ENCODE data around the gene ZNHIT6. TPM values are rescaled to one million over a fixed set of nuclear protein-coding genes. Genes with fewer than 3 reads are reported as not detected.
A peak's percentile ranks its signal among the peaks of the same experiment; 100 is the strongest.
"Not testable (repeated sequence)": the region's sequence is repeated elsewhere in the genome, so short reads cannot be mapped to it uniquely, and the experiment has no call there.

Gene ZNHIT6
- polyA plus RNA-seq, 1 donor = 23.2 TPM

DNA sequence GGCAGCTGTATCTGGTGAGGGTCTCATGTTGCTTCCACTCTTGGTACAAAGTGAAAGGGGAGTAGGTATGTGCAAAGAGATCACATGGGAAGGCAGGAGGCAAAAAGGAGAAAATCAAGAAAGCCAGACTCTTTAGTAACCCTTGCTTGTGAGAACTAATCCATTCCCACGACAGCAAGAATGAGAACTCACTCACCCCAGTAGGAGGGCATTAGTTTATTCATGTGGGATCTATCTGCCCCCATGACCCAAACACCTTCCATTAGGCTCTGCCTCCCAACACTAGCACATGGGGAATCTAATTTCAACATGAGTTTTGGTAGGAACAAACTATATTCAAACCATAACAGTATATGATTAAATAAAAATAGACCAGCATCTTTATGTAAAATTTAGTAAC lies 57.6 kb downstream of the ZNHIT6 start:
- H3K4me3 ChIP-seq (ENCODE audit: low read length) = no peak overlapping the region
- no peak overlapping the region for H3K27ac ChIP-seq (ENCODE audit: low read length)
- H3K36me3 ChIP-seq (ENCODE audit: control insufficient read depth, insufficient read depth, low read length) = peaks cover 9% of the 10 kb centered on the region
- H3K9me3 ChIP-seq (ENCODE audit: control insufficient read depth, low read depth, low read length) = peaks cover 3% of the 10 kb centered on the region
- no CpG with 5 or more reads among the region's 1 CpG for WGBS (ENCODE audit: insufficient coverage, low lambda C conversion rate)
- no peaks in the 10 kb centered on the region for H3K4me1 ChIP-seq (ENCODE audit: control insufficient read depth, insufficient read depth, low read length)
- H3K27me3 ChIP-seq (ENCODE audit: control insufficient read depth, insufficient read depth, low read length) = no peaks in the 10 kb centered on the region
- DNase-seq = no peak

DNA sequence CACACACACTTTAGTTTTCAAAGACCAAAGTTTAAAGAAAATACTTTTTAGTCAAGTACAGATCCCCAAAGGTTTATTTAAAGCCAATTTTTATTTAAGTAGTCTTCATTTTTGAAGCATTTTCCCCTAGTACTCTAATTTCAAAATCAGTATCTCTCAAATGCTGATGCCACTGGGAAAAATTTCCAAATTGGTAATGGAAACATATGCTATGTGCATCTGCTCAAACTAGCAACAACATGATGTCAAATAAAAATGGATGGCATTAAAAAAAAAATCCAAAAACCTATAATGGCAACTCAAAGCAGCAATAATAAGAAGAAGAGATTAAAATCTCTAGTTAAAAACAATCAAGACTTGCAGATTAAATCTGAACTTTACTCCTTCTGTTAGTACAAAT lies 58.6 kb downstream of the ZNHIT6 start:
- no peaks in the 10 kb centered on the region for H3K27me3 ChIP-seq (ENCODE audit: control insufficient read depth, insufficient read depth, low read length)
- H3K4me3 ChIP-seq (ENCODE audit: low read length) = no peak overlapping the region
- peaks cover 9% of the 10 kb centered on the region for H3K36me3 ChIP-seq (ENCODE audit: control insufficient read depth, insufficient read depth, low read length)
- no peaks in the 10 kb centered on the region for H3K4me1 ChIP-seq (ENCODE audit: control insufficient read depth, insufficient read depth, low read length)
- H3K27ac ChIP-seq (ENCODE audit: low read length) = no peak overlapping the region
- no peak for DNase-seq
- H3K9me3 ChIP-seq (ENCODE audit: control insufficient read depth, low read depth, low read length) = peaks cover 3% of the 10 kb centered on the region

- DNase-seq = not testable (repeated sequence)
Measured at GRCh38 chr1:85641598-85642556, 66.4 kb downstream of the ZNHIT6 start.

GRCh38 chr1:85639920-85640319 lies 68.3 kb downstream of the ZNHIT6 start:
- WGBS (ENCODE audit: insufficient coverage, low lambda C conversion rate) = no CpG with 5 or more reads among the region's 7 CpGs
- not testable (repeated sequence) for H3K4me3 ChIP-seq (ENCODE audit: low read length); H3K27ac ChIP-seq (ENCODE audit: low read length); DNase-seq; H3K4me1 ChIP-seq (ENCODE audit: control insufficient read depth, insufficient read depth, low read length); H3K36me3 ChIP-seq (ENCODE audit: control insufficient read depth, insufficient read depth, low read length); H3K27me3 ChIP-seq (ENCODE audit: control insufficient read depth, insufficient read depth, low read length)
- peaks cover 28% of the 10 kb centered on the region for H3K9me3 ChIP-seq (ENCODE audit: control insufficient read depth, low read depth, low read length)

More at GRCh38 chr1:85641598-85642556, 66.4 kb downstream of the ZNHIT6 start:
- not testable (repeated sequence) for H3K36me3 ChIP-seq (ENCODE audit: control insufficient read depth, insufficient read depth, low read length); H3K4me1 ChIP-seq (ENCODE audit: control insufficient read depth, insufficient read depth, low read length); H3K27ac ChIP-seq (ENCODE audit: low read length); H3K4me3 ChIP-seq (ENCODE audit: low read length); H3K27me3 ChIP-seq (ENCODE audit: control insufficient read depth, insufficient read depth, low read length)
- WGBS (ENCODE audit: insufficient coverage, low lambda C conversion rate) = 100% methylated on average over 1 of the region's 24 CpGs
- peaks cover 28% of the 10 kb centered on the region for H3K9me3 ChIP-seq (ENCODE audit: control insufficient read depth, low read depth, low read length)

- Histone ChIP-seq H3K4me3 (ENCODE audit: low read length) (no peak overlapping the region), H3K36me3 (ENCODE audit: control insufficient read depth, insufficient read depth, low read length) (peaks cover 5% of the 10 kb centered on the region), H3K27me3 (ENCODE audit: control insufficient read depth, insufficient read depth, low read length) (no peaks in the 10 kb centered on the region), H3K27ac (ENCODE audit: low read length) (no peak overlapping the region), H3K9me3 (ENCODE audit: control insufficient read depth, low read depth, low read length) (peaks cover 28% of the 10 kb centered on the region), H3K4me1 (ENCODE audit: control insufficient read depth, insufficient read depth, low read length) (no peaks in the 10 kb centered on the region)
- DNase-seq = no peak
- 78% methylated on average over 1 of the region's 1 CpG for WGBS (ENCODE audit: insufficient coverage, low lambda C conversion rate)
Measured at GRCh38 chr1:85638412-85638811, 69.8 kb downstream of the ZNHIT6 start.

- Histone ChIP-seq H3K9me3 (ENCODE audit: control insufficient read depth, low read depth, low read length) (no peaks in the 10 kb centered on the region), H3K27ac (ENCODE audit: low read length) (no peak overlapping the region), H3K36me3 (ENCODE audit: control insufficient read depth, insufficient read depth, low read length) (no peaks in the 10 kb centered on the region), H3K4me3 (ENCODE audit: low read length) (no peak overlapping the region), H3K4me1 (ENCODE audit: control insufficient read depth, insufficient read depth, low read length) (no peaks in the 10 kb centered on the region), H3K27me3 (ENCODE audit: control insufficient read depth, insufficient read depth, low read length) (no peaks in the 10 kb centered on the region)
- no peak for DNase-seq
- 100% methylated on average over 1 of the region's 2 CpGs for WGBS (ENCODE audit: insufficient coverage, low lambda C conversion rate)
Measured at GRCh38 chr1:85630493-85630892, 77.7 kb downstream of the ZNHIT6 start.

GRCh38 chr1:85629532-85629920 lies 78.7 kb downstream of the ZNHIT6 start:
- no peak overlapping the region for H3K27ac ChIP-seq (ENCODE audit: low read length)

DNA sequence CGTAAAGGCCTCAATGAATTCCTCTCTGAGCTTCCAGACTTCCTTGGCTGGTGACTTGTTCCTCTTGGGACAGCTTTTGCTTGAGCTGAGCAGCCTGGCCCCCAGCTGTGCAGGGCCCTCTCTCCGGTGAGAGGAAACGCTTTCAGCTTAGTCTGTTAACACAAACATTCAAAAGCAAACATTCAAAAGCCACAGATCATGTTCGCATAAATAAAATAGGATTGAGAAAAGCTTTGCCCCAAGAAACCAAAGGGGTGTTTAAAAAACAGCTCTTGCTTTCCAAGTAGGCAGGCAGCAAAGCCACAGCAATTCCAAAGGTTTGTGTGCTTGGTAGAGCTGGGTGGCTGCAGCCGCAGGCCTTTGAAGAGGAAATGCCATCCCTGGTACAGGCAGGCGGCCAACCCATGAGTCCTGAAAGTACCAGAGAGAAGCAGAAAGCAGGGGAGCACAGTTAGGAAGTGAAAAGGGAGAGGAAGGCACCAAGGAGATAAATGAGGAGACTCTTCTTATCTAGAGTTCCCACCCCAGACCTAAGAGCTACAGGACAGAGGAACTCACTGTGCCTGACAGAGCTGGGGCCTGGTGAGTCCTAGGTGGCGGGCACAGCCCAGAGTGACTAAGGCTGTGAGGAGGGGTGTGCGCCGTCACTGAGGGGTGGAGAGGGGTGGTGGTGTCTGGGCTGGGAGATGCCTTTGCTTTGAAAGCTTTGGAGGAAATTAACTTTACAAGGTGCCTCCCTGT lies 79.3 kb downstream of the ZNHIT6 start:
- 20% methylated on average over 1 of the region's 9 CpGs for WGBS (ENCODE audit: insufficient coverage, low lambda C conversion rate)
- Histone ChIP-seq H3K36me3 (ENCODE audit: control insufficient read depth, insufficient read depth, low read length) (no peaks in the 10 kb centered on the region), H3K4me1 (ENCODE audit: control insufficient read depth, insufficient read depth, low read length) (no peaks in the 10 kb centered on the region), H3K4me3 (ENCODE audit: low read length) (no peak overlapping the region), H3K27ac (ENCODE audit: low read length) (peak overlapping the region; percentile 19), H3K27me3 (ENCODE audit: control insufficient read depth, insufficient read depth, low read length) (no peaks in the 10 kb centered on the region), H3K9me3 (ENCODE audit: control insufficient read depth, low read depth, low read length) (no peaks in the 10 kb centered on the region)
- DNase-seq = peak in 1 of 2 donors; percentile 18

More at GRCh38 chr1:85629532-85629920, 78.7 kb downstream of the ZNHIT6 start:
- no CpG with 5 or more reads among the region's 2 CpGs for WGBS (ENCODE audit: insufficient coverage, low lambda C conversion rate)
- Histone ChIP-seq H3K36me3 (ENCODE audit: control insufficient read depth, insufficient read depth, low read length) (no peaks in the 10 kb centered on the region), H3K4me3 (ENCODE audit: low read length) (no peak overlapping the region), H3K4me1 (ENCODE audit: control insufficient read depth, insufficient read depth, low read length) (no peaks in the 10 kb centered on the region), H3K27me3 (ENCODE audit: control insufficient read depth, insufficient read depth, low read length) (no peaks in the 10 kb centered on the region), H3K9me3 (ENCODE audit: control insufficient read depth, low read depth, low read length) (no peaks in the 10 kb centered on the region)
- DNase-seq = no peak

DNA sequence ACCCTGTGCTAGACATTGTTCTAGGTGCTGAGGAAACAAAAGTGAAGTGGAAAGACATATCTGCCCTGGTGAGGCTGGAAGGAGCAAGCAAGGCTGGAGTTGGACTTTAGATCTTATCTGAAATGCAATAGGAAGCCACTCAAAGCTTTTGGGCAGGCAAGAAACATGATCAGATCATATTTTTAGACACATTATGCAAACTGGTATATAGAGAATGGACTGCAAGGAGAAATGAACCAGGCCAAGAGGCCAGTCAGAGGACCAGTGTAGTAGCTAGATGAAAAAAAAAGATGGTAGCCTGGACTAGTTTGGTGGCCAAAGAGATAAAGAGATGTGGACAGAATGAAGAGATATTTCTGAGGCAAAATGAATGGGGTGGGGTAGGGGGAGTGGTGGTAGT lies 81.4 kb downstream of the ZNHIT6 start:
- Histone ChIP-seq H3K4me3 (ENCODE audit: low read length) (no peak overlapping the region), H3K27ac (ENCODE audit: low read length) (no peak overlapping the region), H3K4me1 (ENCODE audit: control insufficient read depth, insufficient read depth, low read length) (no peaks in the 10 kb centered on the region), H3K36me3 (ENCODE audit: control insufficient read depth, insufficient read depth, low read length) (no peaks in the 10 kb centered on the region), H3K27me3 (ENCODE audit: control insufficient read depth, insufficient read depth, low read length) (no peaks in the 10 kb centered on the region), H3K9me3 (ENCODE audit: control insufficient read depth, low read depth, low read length) (no peaks in the 10 kb centered on the region)
- DNase-seq = no peak

DNA sequence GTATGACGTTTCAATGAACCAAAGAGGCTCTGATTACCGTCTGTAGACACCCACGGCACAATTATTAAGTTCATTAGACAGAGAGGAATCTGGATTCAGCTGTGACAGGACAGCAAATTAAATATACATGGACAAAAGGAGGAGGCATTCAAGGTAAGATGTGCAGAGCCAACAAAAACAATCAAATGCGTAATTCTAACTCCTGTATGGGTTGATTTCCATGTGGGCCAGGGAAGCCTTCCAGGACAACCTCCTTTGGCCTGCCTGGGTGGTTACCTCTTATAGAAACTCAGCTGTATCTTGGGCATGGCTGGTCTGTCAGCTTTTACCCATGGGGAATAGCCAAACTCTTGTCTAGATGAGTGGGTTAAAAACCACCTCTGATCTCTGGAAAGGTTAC lies 83.9 kb downstream of the ZNHIT6 start:
- H3K9me3 ChIP-seq (ENCODE audit: control insufficient read depth, low read depth, low read length) = peaks cover 4% of the 10 kb centered on the region
- H3K4me3 ChIP-seq (ENCODE audit: low read length) = no peak overlapping the region
- WGBS (ENCODE audit: insufficient coverage, low lambda C conversion rate) = 100% methylated on average over 2 of the region's 4 CpGs
- no peaks in the 10 kb centered on the region for H3K36me3 ChIP-seq (ENCODE audit: control insufficient read depth, insufficient read depth, low read length)
- H3K4me1 ChIP-seq (ENCODE audit: control insufficient read depth, insufficient read depth, low read length) = no peaks in the 10 kb centered on the region
- no peaks in the 10 kb centered on the region for H3K27me3 ChIP-seq (ENCODE audit: control insufficient read depth, insufficient read depth, low read length)
- no peak overlapping the region for H3K27ac ChIP-seq (ENCODE audit: low read length)
- DNase-seq = no peak
